LNCAP (cell line): ENCODE measurements around the gene PPM1H.

ENCODE experiments used
- CTCF ChIP-seq: fragments of 450-650 bp; IDR thresholded peaks from 2 replicates; pipeline ENCODE4 v1.5.1; 2017; ENCODE audit warnings: mild to moderate bottlenecking

PPM1H gene

GRCh38 chr12:62847709-62848108, 87.2 kb downstream of the PPM1H start:
- no peak for TF ChIP-seq CTCF

- TF ChIP-seq CTCF, result no peak
Measured at GRCh38 chr12:62846491-62846890, 88.5 kb downstream of the PPM1H start.

GRCh38 chr12:62844915-62845314, 90.0 kb downstream of the PPM1H start:
- TF ChIP-seq CTCF, result no peak

- no peak for TF ChIP-seq CTCF
Measured at GRCh38 chr12:62843716-62844115, 91.2 kb downstream of the PPM1H start.

- TF ChIP-seq CTCF, result no peak
Measured at GRCh38 chr12:62841846-62842245, 93.1 kb downstream of the PPM1H start.

GRCh38 chr12:62840806-62841205, 94.1 kb downstream of the PPM1H start:
- TF ChIP-seq CTCF, result no peak

GRCh38 chr12:62839869-62840660, 94.9 kb downstream of the PPM1H start:
- TF ChIP-seq CTCF, result no peak
